Common myeloid progenitor, CD34-positive (primary cell): Measurements from ENCODE around the gene TMEM120B.

Source experiments
- CTCF ChIA-PET: fragments of 350-600 bp; sonication (Branson Sonifier 250); formaldehyde crosslinking; loops from one replicate; lab custom pipeline; 2021; ENCODE audit warnings: antibody characterized with exemption; lab: Charles Lee
- POLR2A ChIA-PET: fragments of 350-600 bp; sonication (Branson Sonifier 250); formaldehyde crosslinking; loops from one replicate; lab custom pipeline; 2021; ENCODE audit warnings: antibody characterized with exemption; lab: Charles Lee
- DNase-seq, 3 donors: peaks; one replicate each; pipeline versions ENCODE4 v3.0.0 to v3.0.0-alpha.2; 2013
- H3K27ac ChIP-seq, 2 experiments: 1 replicate in 1 of 2; 2 replicates in 1 of 2; pipeline ENCODE4 v1.7.0; 2013; ENCODE audit warnings: inconsistent platforms in 2 of 2, low read length in 2 of 2, mild to moderate bottlenecking in 2 of 2, low read depth in 1 of 2, moderate library complexity in 1 of 2; ENCODE audit not compliant: severe bottlenecking in 2 of 2, insufficient read depth in 1 of 2, poor library complexity in 1 of 2
- H3K27me3 ChIP-seq, 5 experiments: replicated peaks in 2 of 5; 1 replicate in 3 of 5; 2 replicates in 2 of 5; pipeline versions ENCODE4 v1.6.1 to v1.7.0; 2013; ENCODE audit warnings: low read length in 4 of 5, mild to moderate bottlenecking in 2 of 5, moderate library complexity in 2 of 5, inconsistent platforms in 1 of 5; ENCODE audit not compliant: insufficient read depth in 5 of 5, control insufficient read depth in 4 of 5
- H3K36me3 ChIP-seq, 4 experiments: 1 replicate in 2 of 4; 2 replicates in 2 of 4; pipeline versions ENCODE4 v1.6.1 to v1.7.0; 2013; ENCODE audit warnings: low read length in 3 of 4, control low read depth in 1 of 4, mild to moderate bottlenecking in 1 of 4; ENCODE audit not compliant: control insufficient read depth in 4 of 4, insufficient read depth in 4 of 4
- H3K4me1 ChIP-seq, 4 experiments: 1 replicate in 3 of 4; 2 replicates in 1 of 4; pipeline versions ENCODE4 v1.6.1 to v1.7.1; 2013; ENCODE audit warnings: low read length in 3 of 4, mild to moderate bottlenecking in 3 of 4, control low read depth in 1 of 4, inconsistent platforms in 1 of 4, moderate library complexity in 1 of 4; ENCODE audit not compliant: control insufficient read depth in 4 of 4, insufficient read depth in 4 of 4; ENCODE audit errors: control extremely low read depth in 1 of 4
- H3K4me3 ChIP-seq, 7 experiments: 1 replicate in 4 of 7; 2 replicates in 3 of 7; pipeline versions ENCODE4 v1.5.1 to v1.7.0; 2013; ENCODE audit warnings: mild to moderate bottlenecking in 7 of 7, low read length in 6 of 7, moderate library complexity in 6 of 7, inconsistent platforms in 2 of 7, low read depth in 2 of 7, control low read depth in 1 of 7; ENCODE audit not compliant: insufficient read depth in 4 of 7, control insufficient read depth in 1 of 7; ENCODE audit errors: extremely low read depth in 1 of 7
- H3K9me3 ChIP-seq, 5 experiments: 1 replicate in 4 of 5; 2 replicates in 1 of 5; pipeline versions ENCODE4 v1.6.1 to v1.7.1; 2013; ENCODE audit warnings: low read length in 4 of 5, mild to moderate bottlenecking in 2 of 5, inconsistent platforms in 1 of 5, low read depth in 1 of 5, moderate library complexity in 1 of 5; ENCODE audit not compliant: control insufficient read depth in 4 of 5, insufficient read depth in 2 of 5; ENCODE audit errors: control extremely low read depth in 1 of 5
- WGBS: methylation state at CpG from one replicate; pipeline ENCODE4 v1.1.5; 2013; ENCODE audit not compliant: insufficient coverage; 5-methylcytosine and 5-hydroxymethylcytosine counted together

TMEM120B gene

DNA sequence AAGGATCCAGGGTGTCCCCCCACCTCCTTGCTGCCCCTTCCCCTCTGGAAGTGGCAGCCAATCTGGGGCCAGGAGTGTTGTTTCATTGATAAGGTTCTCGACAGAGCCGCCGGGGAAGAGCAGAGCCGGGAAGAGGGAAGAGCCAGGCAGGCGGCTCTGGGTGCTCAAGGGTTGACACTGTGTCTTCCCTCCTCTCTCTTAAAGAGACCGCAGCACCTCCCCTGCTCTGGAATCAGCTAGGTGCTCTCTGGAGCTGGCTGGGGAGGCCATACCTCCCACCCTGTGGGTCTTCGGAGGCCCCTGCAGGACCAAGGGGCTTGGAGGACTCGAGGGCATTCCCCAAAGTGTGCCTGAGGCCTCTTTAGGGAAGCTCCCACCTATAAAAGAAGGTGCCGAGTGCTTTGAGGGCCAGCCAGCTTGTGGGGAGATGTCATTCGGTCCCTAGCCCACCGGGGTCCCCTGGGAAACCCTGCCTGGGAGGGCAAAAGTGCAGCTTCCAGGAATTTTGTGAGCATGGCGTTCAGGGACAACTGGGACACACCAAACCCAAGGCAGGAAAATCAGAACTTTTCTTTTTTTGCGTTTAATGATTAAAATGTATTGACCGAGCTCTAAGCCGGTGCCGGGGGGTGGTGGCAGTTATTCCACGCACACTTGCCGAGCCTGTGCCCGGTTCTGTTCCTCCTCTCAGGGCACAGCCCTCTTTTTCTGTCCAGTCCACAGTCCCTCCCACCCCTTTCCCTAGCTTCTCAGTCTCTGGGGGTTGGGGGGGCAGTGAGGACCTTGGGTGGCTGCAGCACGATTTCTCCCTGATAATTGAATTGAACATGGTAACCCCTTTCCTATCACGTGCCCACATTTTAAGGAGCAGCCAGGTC is 94.2 kb downstream of the TMEM120B start:
- ChIA-PET POLR2A (interaction anchor here (0.7 kb wide), 1 partner anchor 589 kb away, joined by 3 read pairs; no protein-coding TSS in a partner anchor), CTCF (interaction anchor here (0.7 to 12.9 kb wide), 6 partner anchors 10 to 33 kb away, joined by 3 to 462 read pairs (median 3); partner anchors contain the start of gene RHOF)
- Histone ChIP-seq H3K4me1 (peaks cover 11 to 59% (median 43%) of the 10 kb centered on the region in 4 experiments), H3K4me3 (peak overlapping the region in 6 of 7 experiments; percentile 48 to 92 (median 83)), H3K36me3 (peaks cover 6 to 54% (median 28%) of the 10 kb centered on the region in 4 experiments), H3K27ac (peak overlapping the region; percentile 33 to 83), H3K27me3 (no peaks in the 10 kb centered on the region), H3K9me3 (no peaks in the 10 kb centered on the region)
- no peak for DNase-seq
- 73% methylated on average over 18 of the region's 21 CpGs for WGBS

GRCh38 chr12:121807642-121808347 is 95.2 kb downstream of the TMEM120B start:
- Histone ChIP-seq H3K9me3 (no peaks in the 10 kb centered on the region), H3K4me1 (peaks cover 5 to 59% (median 48%) of the 10 kb centered on the region in 4 experiments), H3K4me3 (no peak overlapping the region), H3K27ac (no peak overlapping the region), H3K36me3 (peaks cover 6 to 58% (median 28%) of the 10 kb centered on the region in 4 experiments), H3K27me3 (no peaks in the 10 kb centered on the region)
- WGBS = 91% methylated on average over 14 of the region's 14 CpGs
- POLR2A ChIA-PET = interaction anchor here (1.1 kb wide), 1 partner anchor 15 kb away, joined by 3 read pairs; no protein-coding TSS in a partner anchor
- CTCF ChIA-PET = interaction anchor here (1.1 to 12.9 kb wide), 5 partner anchors 11 to 34 kb away, joined by 3 to 462 read pairs (median 4); partner anchors contain the start of gene RHOF
- DNase-seq = no peak

- no peaks in the 10 kb centered on the region for H3K27me3 ChIP-seq
- no peak overlapping the region for H3K27ac ChIP-seq
- no peaks in the 10 kb centered on the region for H3K9me3 ChIP-seq
- no peak for DNase-seq
- H3K4me3 ChIP-seq = no peak overlapping the region
- H3K36me3 ChIP-seq = peaks cover 8 to 66% (median 32%) of the 10 kb centered on the region in 4 experiments
- WGBS = 100% methylated on average over 6 of the region's 8 CpGs
- ChIA-PET CTCF (interaction anchor here (1.1 to 12.9 kb wide), 3 partner anchors 12 to 114 kb away, joined by 3 to 462 read pairs (median 4); partner anchors contain the start of gene RHOF), POLR2A (interaction anchor here (0.6 to 1.1 kb wide), 2 partner anchors 16 to 140 kb away, joined by 3 to 5 read pairs; no protein-coding TSS in a partner anchor)
- H3K4me1 ChIP-seq = peaks cover 5 to 63% (median 52%) of the 10 kb centered on the region in 4 experiments
Measured at GRCh38 chr12:121808623-121809022, 96.1 kb downstream of the TMEM120B start.

- peaks cover 10 to 75% (median 39%) of the 10 kb centered on the region in 4 experiments for H3K36me3 ChIP-seq
- ChIA-PET POLR2A (interaction anchor here (0.8 kb wide), 1 partner anchor 11 kb away, joined by 3 read pairs; no protein-coding TSS in a partner anchor), CTCF (interaction anchor here (0.7 to 12.9 kb wide), 7 partner anchors 13 to 115 kb away, joined by 3 to 462 read pairs (median 5); partner anchors contain the start of gene RHOF)
- H3K27ac ChIP-seq = no peak overlapping the region
- peaks cover 5 to 62% (median 52%) of the 10 kb centered on the region in 4 experiments for H3K4me1 ChIP-seq
- WGBS = 95% methylated on average over 26 of the region's 27 CpGs
- H3K9me3 ChIP-seq = no peaks in the 10 kb centered on the region
- H3K27me3 ChIP-seq = no peaks in the 10 kb centered on the region
- no peak for DNase-seq
- no peak overlapping the region for H3K4me3 ChIP-seq
Measured at GRCh38 chr12:121809712-121810116, 97.2 kb downstream of the TMEM120B start.

GRCh38 chr12:121810234-121810817 is 97.8 kb downstream of the TMEM120B start:
- Histone ChIP-seq H3K4me1 (peaks cover 5 to 56% (median 49%) of the 10 kb centered on the region in 4 experiments), H3K4me3 (peak overlapping the region in 1 of 7 experiments; percentile 0), H3K9me3 (no peaks in the 10 kb centered on the region), H3K27ac (no peak overlapping the region), H3K27me3 (no peaks in the 10 kb centered on the region), H3K36me3 (peaks cover 10 to 81% (median 45%) of the 10 kb centered on the region in 4 experiments)
- ChIA-PET CTCF (interaction anchor here (0.7 to 12.9 kb wide), 15 partner anchors 13 to 113 kb away, joined by 3 to 462 read pairs (median 6); partner anchors contain the start of genes PSMD9 and RHOF), POLR2A (interaction anchor here (0.8 to 2.6 kb wide), 4 partner anchors 9 to 15 kb away, joined by 3 to 49 read pairs (median 16); partner anchors contain the start of gene RHOF)
- DNase-seq = no peak
- 98% methylated on average over 28 of the region's 33 CpGs for WGBS

DNA sequence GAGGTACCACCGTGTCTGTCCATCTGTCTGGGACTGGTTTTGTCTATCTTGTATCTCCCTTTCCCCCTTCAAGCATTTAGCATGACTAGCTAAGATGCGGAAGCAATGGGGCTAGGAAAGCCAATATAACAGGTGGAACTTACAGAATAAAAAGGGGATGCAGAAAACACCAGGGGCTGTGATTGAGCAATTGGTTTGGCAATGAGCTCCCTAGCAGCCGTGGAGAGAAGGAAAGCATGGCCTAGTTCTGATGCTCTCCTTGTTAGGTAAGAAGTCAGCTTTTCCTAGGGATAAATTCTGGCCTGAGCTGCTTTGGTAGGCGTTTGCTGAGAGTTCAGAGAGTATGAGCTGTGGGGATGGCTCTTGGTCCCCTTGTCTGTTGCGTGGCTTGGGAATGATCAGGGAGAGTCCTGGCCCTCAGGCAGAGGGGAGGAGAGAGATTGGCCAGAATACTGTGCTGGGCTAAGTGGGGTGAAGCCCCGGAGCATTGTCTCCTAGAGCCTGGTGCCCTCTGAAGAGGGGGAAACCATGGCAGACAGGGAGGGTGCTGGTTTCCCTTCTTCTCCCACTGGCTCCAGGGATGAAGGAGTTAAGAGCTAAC is 98.4 kb downstream of the TMEM120B start:
- Histone ChIP-seq H3K9me3 (no peaks in the 10 kb centered on the region), H3K36me3 (peaks cover 13 to 83% (median 49%) of the 10 kb centered on the region in 4 experiments), H3K27me3 (no peaks in the 10 kb centered on the region), H3K27ac (peak overlapping the region in 1 of 2 experiments; percentile 59), H3K4me3 (peak overlapping the region in 6 of 7 experiments; percentile 32 to 66 (median 60)), H3K4me1 (peaks cover 5 to 52% (median 45%) of the 10 kb centered on the region in 4 experiments)
- 78% methylated on average over 6 of the region's 6 CpGs for WGBS
- POLR2A ChIA-PET = interaction anchor here (1.7 to 2.6 kb wide), 4 partner anchors 10 to 18 kb away, joined by 4 to 49 read pairs (median 16); partner anchors contain the start of gene RHOF
- DNase-seq = no peak
- CTCF ChIA-PET = interaction anchor here (0.6 to 12.9 kb wide), 18 partner anchors 14 to 266 kb away, joined by 3 to 462 read pairs (median 6); partner anchors contain the start of genes PSMD9 and RHOF
